ENCODE measurements around the gene CHPF. TPM values are rescaled to one million over a fixed set of nuclear protein-coding genes. Genes with fewer than 3 reads are reported as not detected.
A peak's percentile ranks its signal among the peaks of the same experiment; 100 is the strongest.

The CHPF gene
- total RNA-seq, 4 donors from 2014 or later, result 21.0 to 50.5 (median 37.2) TPM

- DNase-seq, result no peak
- Histone ChIP-seq H3K4me1 (no peaks in the 10 kb centered on the region), H3K4me3 (no peak overlapping the region), H3K9me3 (no peaks in the 10 kb centered on the region), H3K27ac (no peak overlapping the region), H3K27me3 (no peaks in the 10 kb centered on the region), H3K36me3 (no peaks in the 10 kb centered on the region)
- intact Hi-C loops (cut with DNase I; ENCODE audit: low total_unique reads), result no loop called here
- in situ Hi-C loops (cut with MboI; ENCODE audit: low sequenced_read_pairs in 4 of 4), result no loop called here
- no peak for ATAC-seq
- TF ChIP-seq CTCF (IDR thresholded peaks at IDR 0.05 in 4 of 5, conservative IDR thresholded peaks at IDR 0.05 in 1 of 5) (no peak), POLR2A (IDR thresholded peaks at IDR 0.05) (no peak)
These were observed 37.7 kb upstream of the CHPF start for GRCh38 chr2:219581346-219581745.

- no peak for TF ChIP-seq POLR2A (IDR thresholded peaks at IDR 0.05)
- TF ChIP-seq CTCF (IDR thresholded peaks at IDR 0.05 in 4 of 5, conservative IDR thresholded peaks at IDR 0.05 in 1 of 5), result no peak
- H3K4me1 ChIP-seq, result no peaks in the 10 kb centered on the region
- H3K27me3 ChIP-seq, result no peaks in the 10 kb centered on the region
- no peak for DNase-seq
- H3K9me3 ChIP-seq, result no peaks in the 10 kb centered on the region
- H3K36me3 ChIP-seq, result no peaks in the 10 kb centered on the region
- intact Hi-C loops (cut with DNase I; ENCODE audit: low total_unique reads) (no loop called here), in situ Hi-C loops (cut with MboI; ENCODE audit: low sequenced_read_pairs in 4 of 4) (no loop called here)
- ATAC-seq, result peak; percentile 78 to 89
- peak overlapping the region in 3 of 4 donors; percentile 0 to 58 (median 24) for H3K27ac ChIP-seq
- H3K4me3 ChIP-seq, result no peak overlapping the region
These were observed 35.4 kb upstream of the CHPF start for GRCh38 chr2:219578811-219579613.

GRCh38 chr2:219576505-219577388 is 33.1 kb upstream of the CHPF start:
- no peak for TF ChIP-seq POLR2A (IDR thresholded peaks at IDR 0.05)
- no peak for TF ChIP-seq CTCF (IDR thresholded peaks at IDR 0.05 in 4 of 5, conservative IDR thresholded peaks at IDR 0.05 in 1 of 5)
- Histone ChIP-seq H3K9me3 (no peaks in the 10 kb centered on the region), H3K27ac (no peak overlapping the region), H3K4me1 (peaks cover 3 to 4% of the 10 kb centered on the region in 2 donors), H3K27me3 (no peaks in the 10 kb centered on the region), H3K36me3 (no peaks in the 10 kb centered on the region), H3K4me3 (no peak overlapping the region)
- in situ Hi-C loops (cut with MboI; ENCODE audit: low sequenced_read_pairs in 4 of 4) (no loop called here), intact Hi-C loops (cut with DNase I; ENCODE audit: low total_unique reads) (no loop called here)
- no peak for DNase-seq
- ATAC-seq, result no peak

- Histone ChIP-seq H3K27me3 (no peaks in the 10 kb centered on the region), H3K36me3 (no peaks in the 10 kb centered on the region), H3K4me1 (peaks cover 6% of the 10 kb centered on the region in 2 donors), H3K27ac (no peak overlapping the region), H3K4me3 (no peak overlapping the region), H3K9me3 (no peaks in the 10 kb centered on the region)
- TF ChIP-seq CTCF (IDR thresholded peaks at IDR 0.05 in 4 of 5, conservative IDR thresholded peaks at IDR 0.05 in 1 of 5) (no peak), POLR2A (IDR thresholded peaks at IDR 0.05) (no peak)
- in situ Hi-C loops (cut with MboI; ENCODE audit: low sequenced_read_pairs in 4 of 4), result no loop called here
- ATAC-seq (no peak), DNase-seq (no peak)
- intact Hi-C loops (cut with DNase I; ENCODE audit: low total_unique reads), result no loop called here
These were observed 32.2 kb upstream of the CHPF start for GRCh38 chr2:219575566-219576504.

All from gastrocnemius medialis (tissue), 4 donors.